B cell (primary cell): ENCODE results near the gene KCNT1. TPM values are rescaled to one million over a fixed set of nuclear protein-coding genes. Genes with fewer than 3 reads are reported as not detected.

Source experiments
- ATAC-seq: fragments of 200-7000 bp; cut with Tn5 transposase; one replicate; pipeline ENCODE4 v1.10.0; 2021; ENCODE audit warnings: low read depth, mild to moderate bottlenecking, moderate number of reproducible peaks, moderate library complexity
- CTCF ChIA-PET: fragments of 350-600 bp; sonication (Branson Sonifier 250); formaldehyde crosslinking; loops from one replicate; lab custom pipeline; 2021; ENCODE audit warnings: antibody characterized with exemption, inconsistent platforms; lab: Charles Lee
- POLR2A ChIA-PET: fragments of 350-600 bp; sonication (Branson Sonifier 250); formaldehyde crosslinking; loops from one replicate; lab custom pipeline; 2021; ENCODE audit warnings: antibody characterized with exemption; lab: Charles Lee
- DNase-seq: peaks from one replicate; pipeline ENCODE4 v3.0.0; 2013
- H2AFZ ChIP-seq: 2 replicates; pipeline ENCODE4 v1.6.1; 2012; ENCODE audit warnings: mild to moderate bottlenecking, low read depth, low read length; ENCODE audit not compliant: insufficient read depth, poor library complexity, severe bottlenecking
- H3K27ac ChIP-seq, 2 donors: 1 replicate in 1 of 2; 2 replicates in 1 of 2; pipeline ENCODE4 v1.5.1; 2012 to 2013; ENCODE audit warnings: low read length in 2 of 2, mild to moderate bottlenecking in 2 of 2, moderate library complexity in 1 of 2
- H3K27me3 ChIP-seq, 4 experiments: fragments of 200-600 bp in 1 of 4; sonication (generic) in 1 of 4; replicated peaks in 1 of 4; 1 replicate in 2 of 4; 2 replicates in 2 of 4; pipeline versions ENCODE4 v1.6.1 to v1.7.0; 2013 to 2016; ENCODE audit warnings: low read length in 3 of 4, mild to moderate bottlenecking in 2 of 4, mixed read lengths in 1 of 4, moderate library complexity in 1 of 4; ENCODE audit not compliant: insufficient read depth in 4 of 4, control insufficient read depth in 3 of 4; ENCODE audit errors: control extremely low read depth in 1 of 4
- H3K36me3 ChIP-seq, 2 experiments: replicated peaks in 1 of 2; 1 replicate in 1 of 2; 2 replicates in 1 of 2; pipeline versions ENCODE4 v1.6.1 to v1.7.1; 2013; ENCODE audit warnings: low read length in 1 of 2; ENCODE audit not compliant: insufficient read depth in 2 of 2, control insufficient read depth in 1 of 2; ENCODE audit errors: control extremely low read depth in 1 of 2, extremely low read depth in 1 of 2
- H3K4me1 ChIP-seq, 2 donors: fragments of 200-600 bp in 1 of 2; sonication (generic) in 1 of 2; 1 replicate in 1 of 2; 2 replicates in 1 of 2; pipeline versions ENCODE4 v1.5.1 to v1.6.1; 2013 to 2017; ENCODE audit warnings: low read length in 2 of 2; ENCODE audit not compliant: control insufficient read depth in 2 of 2, insufficient read depth in 2 of 2
- H3K4me2 ChIP-seq: replicated peaks from 2 replicates; pipeline ENCODE3; 2012; ENCODE audit warnings: mild to moderate bottlenecking, low read depth, low read length; ENCODE audit not compliant: poor library complexity, severe bottlenecking
- H3K4me3 ChIP-seq, 5 experiments: fragments of 200-600 bp in 1 of 5; sonication (generic) in 1 of 5; 1 replicate in 3 of 5; 2 replicates in 2 of 5; pipeline versions ENCODE4 v1.5.1 to v1.7.0; 2011 to 2016; ENCODE audit warnings: low read length in 4 of 5, mild to moderate bottlenecking in 4 of 5, low read depth in 2 of 5, control low read depth in 1 of 5, moderate library complexity in 1 of 5; ENCODE audit not compliant: insufficient read depth in 1 of 5; ENCODE audit errors: control extremely low read depth in 1 of 5, extremely low read depth in 1 of 5
- H3K79me2 ChIP-seq: fragments of 200-600 bp; sonication (generic); one replicate; pipeline ENCODE4 v1.6.0; 2016; ENCODE audit warnings: low read length; ENCODE audit not compliant: control insufficient read depth, insufficient read depth
- H3K9ac ChIP-seq: fragments of 200-600 bp; sonication (generic); 2 replicates; pipeline ENCODE4 v1.6.1; 2017; ENCODE audit warnings: mild to moderate bottlenecking, low read length, moderate library complexity
- H3K9me3 ChIP-seq, 3 donors: one replicate each; pipeline versions ENCODE4 v1.6.1 to v1.7.1; 2013; ENCODE audit warnings: low read length in 2 of 3; ENCODE audit not compliant: control insufficient read depth in 2 of 3, insufficient read depth in 1 of 3; ENCODE audit errors: control extremely low read depth in 1 of 3
- H4K20me1 ChIP-seq: 2 replicates; pipeline ENCODE4 v1.6.0; 2012; ENCODE audit warnings: mild to moderate bottlenecking, low read length; ENCODE audit not compliant: insufficient read depth, control insufficient read depth, poor library complexity, severe bottlenecking
- H3K27ac Mint-ChIP-seq: one replicate; pipeline ENCODE4 v1.8.0; 2021; ENCODE audit warnings: mixed read lengths
- H3K27me3 Mint-ChIP-seq: one replicate; pipeline ENCODE4 v1.8.0; 2021; ENCODE audit warnings: mixed read lengths
- H3K4me1 Mint-ChIP-seq: one replicate; pipeline ENCODE4 v1.8.0; 2021; ENCODE audit warnings: mixed read lengths
- H3K4me3 Mint-ChIP-seq: one replicate; pipeline ENCODE4 v1.8.0; 2021; ENCODE audit warnings: mixed read lengths
- H3K9me3 Mint-ChIP-seq: one replicate; pipeline ENCODE4 v1.8.0; 2022; ENCODE audit warnings: mixed read lengths; ENCODE audit not compliant: insufficient read depth
- CTCF ChIP-seq: fragments of 200-600 bp; IDR thresholded peaks from one replicate; pipeline ENCODE4 v1.8.0; 2022; ENCODE audit warnings: antibody characterized with exemption, mild to moderate bottlenecking
- EZH2 ChIP-seq: IDR thresholded peaks from 2 replicates; pipeline ENCODE4 v1.6.1; 2012; ENCODE audit warnings: borderline replicate concordance, low read depth, mild to moderate bottlenecking, moderate library complexity, low read length; ENCODE audit not compliant: insufficient read depth, poor library complexity, severe bottlenecking
- WGBS: methylation state at CpG from one replicate; pipeline ENCODE4 v1.1.5; 2013; ENCODE audit warnings: missing lambda C conversion rate; ENCODE audit not compliant: insufficient coverage; 5-methylcytosine and 5-hydroxymethylcytosine counted together
- intact Hi-C: fragments of 100-400 bp; cut with micrococcal nuclease; formaldehyde crosslinking; loops from one replicate; pipeline ENCODE4 v1.10.0; 2022
- polyA plus RNA-seq: library from polyadenylated mRNA; depleted of rRNA; stranded (reverse); fragments of >200 nt; gene quantifications from 2 replicates; pipeline ENCODE4 v1.2.3, GENCODE V29; 2012
- total RNA-seq, 2 donors: library from RNA; stranded (reverse); fragments of 120-200 nt in 1 of 2; gene quantifications; 1 replicate in 1 of 2; 2 replicates in 1 of 2; pipeline versions ENCODE4 v1.2.3 to v1.2.4, GENCODE V29; 2013 to 2022

Gene KCNT1
- total and polyA plus RNA-seq, 2 donors (not counting 1 experiment from before 2014, with no cell fraction given) = not detected

DNA sequence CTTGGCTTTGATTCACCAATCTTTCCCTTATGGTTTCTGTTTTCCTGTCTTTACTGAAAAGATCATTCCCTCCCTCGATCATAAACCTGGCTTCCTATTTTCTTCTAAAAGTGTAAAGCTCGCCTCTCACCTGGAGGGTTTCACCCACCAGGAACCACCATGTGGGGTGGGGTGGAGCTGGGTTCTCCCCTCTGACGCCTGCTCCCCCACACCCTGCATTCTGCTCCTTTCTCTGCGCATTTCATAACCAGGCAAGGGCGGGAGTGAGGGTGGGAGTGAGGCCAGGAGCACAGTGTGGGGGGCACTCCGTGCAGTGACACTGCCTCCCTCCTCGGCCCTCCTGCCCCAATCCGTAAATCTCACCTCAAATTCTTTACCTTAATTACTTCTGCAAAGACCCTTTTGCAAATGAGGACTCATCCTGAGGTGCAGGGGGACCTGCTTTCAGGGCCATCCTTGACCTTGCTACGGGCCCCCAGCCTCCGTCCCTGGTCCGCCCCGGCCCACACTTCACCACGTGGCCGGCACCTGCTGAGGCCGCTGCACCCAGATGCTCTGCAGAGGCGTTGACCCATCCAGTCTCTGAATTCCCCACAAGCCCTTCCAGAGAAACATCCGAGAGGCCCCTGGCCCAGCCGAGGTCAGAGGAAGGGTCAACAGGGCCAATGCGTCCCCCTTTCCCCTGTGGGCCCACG lies 59.3 kb downstream of the KCNT1 start:
- intact Hi-C loops = no loop called here
- no peak overlapping the region for H3K27ac Mint-ChIP-seq
- no peak for TF ChIP-seq EZH2
- TF ChIP-seq CTCF = no peak

GRCh38 chr9:135761845-135762168 lies 59.8 kb downstream of the KCNT1 start:
- TF ChIP-seq EZH2 = no peak
- no peak for TF ChIP-seq CTCF
- Histone ChIP-seq H3K9me3 (peaks cover 0 to 25% (median 0%) of the 10 kb centered on the region in 3 donors), H4K20me1 (no peaks in the 10 kb centered on the region), H3K36me3 (no peaks in the 10 kb centered on the region), H2AFZ (no peak overlapping the region), H3K4me1 (no peaks in the 10 kb centered on the region), H3K27ac (no peak overlapping the region), H3K27me3 (no peaks in the 10 kb centered on the region), H3K4me3 (no peak overlapping the region), H3K79me2 (no peaks in the 10 kb centered on the region), H3K9ac (no peak overlapping the region), H3K4me2 (no peak overlapping the region)
- no peak overlapping the region for H3K27ac Mint-ChIP-seq
- H3K27me3 Mint-ChIP-seq = no peaks in the 10 kb centered on the region
- DNase-seq = no peak
- intact Hi-C loops = no loop called here
- no peaks in the 10 kb centered on the region for H3K9me3 Mint-ChIP-seq
- POLR2A ChIA-PET = no interaction called here
- H3K4me3 Mint-ChIP-seq = no peak overlapping the region
- CTCF ChIA-PET = no interaction called here
- H3K4me1 Mint-ChIP-seq = no peaks in the 10 kb centered on the region
- 85% methylated on average over 16 of the region's 16 CpGs for WGBS
- no peak for ATAC-seq

More for the DNA sequence above, 59.3 kb downstream of the KCNT1 start:
- 78% methylated on average over 14 of the region's 20 CpGs for WGBS
- Mint-ChIP-seq H3K4me3 (no peak overlapping the region), H3K9me3 (no peaks in the 10 kb centered on the region), H3K4me1 (no peaks in the 10 kb centered on the region), H3K27me3 (no peaks in the 10 kb centered on the region)
- Histone ChIP-seq H3K9ac (no peak overlapping the region), H3K27me3 (no peaks in the 10 kb centered on the region), H3K36me3 (no peaks in the 10 kb centered on the region), H2AFZ (no peak overlapping the region), H3K27ac (no peak overlapping the region), H3K9me3 (peaks cover 0 to 22% (median 0%) of the 10 kb centered on the region in 3 donors), H3K4me2 (no peak overlapping the region), H3K79me2 (no peaks in the 10 kb centered on the region), H3K4me1 (no peaks in the 10 kb centered on the region), H4K20me1 (no peaks in the 10 kb centered on the region), H3K4me3 (no peak overlapping the region)
- ChIA-PET CTCF (no interaction called here), POLR2A (no interaction called here)
- DNase-seq = no peak
- ATAC-seq = no peak
